ENCODE data around the gene ZNF609.
"Not testable (repeated sequence)": the region's sequence is repeated elsewhere in the genome, so short reads cannot be mapped to it uniquely, and the experiment has no call there.

GRCh38 chr15:64607416-64607815 lies 147.0 kb downstream of the ZNF609 start:
- TF ChIP-seq, protein P1, sequence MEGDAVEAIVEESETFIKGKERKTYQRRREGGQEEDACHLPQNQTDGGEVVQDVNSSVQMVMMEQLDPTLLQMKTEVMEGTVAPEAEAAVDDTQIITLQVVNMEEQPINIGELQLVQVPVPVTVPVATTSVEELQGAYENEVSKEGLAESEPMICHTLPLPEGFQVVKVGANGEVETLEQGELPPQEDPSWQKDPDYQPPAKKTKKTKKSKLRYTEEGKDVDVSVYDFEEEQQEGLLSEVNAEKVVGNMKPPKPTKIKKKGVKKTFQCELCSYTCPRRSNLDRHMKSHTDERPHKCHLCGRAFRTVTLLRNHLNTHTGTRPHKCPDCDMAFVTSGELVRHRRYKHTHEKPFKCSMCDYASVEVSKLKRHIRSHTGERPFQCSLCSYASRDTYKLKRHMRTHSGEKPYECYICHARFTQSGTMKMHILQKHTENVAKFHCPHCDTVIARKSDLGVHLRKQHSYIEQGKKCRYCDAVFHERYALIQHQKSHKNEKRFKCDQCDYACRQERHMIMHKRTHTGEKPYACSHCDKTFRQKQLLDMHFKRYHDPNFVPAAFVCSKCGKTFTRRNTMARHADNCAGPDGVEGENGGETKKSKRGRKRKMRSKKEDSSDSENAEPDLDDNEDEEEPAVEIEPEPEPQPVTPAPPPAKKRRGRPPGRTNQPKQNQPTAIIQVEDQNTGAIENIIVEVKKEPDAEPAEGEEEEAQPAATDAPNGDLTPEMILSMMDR (IDR thresholded peaks at IDR 0.05 in 4 of 5, conservative IDR thresholded peaks at IDR 0.05 in 1 of 5), result not testable (repeated sequence)
- TF ChIP-seq POLR2A (IDR thresholded peaks at IDR 0.05), result not testable (repeated sequence)

Measured in gastrocnemius medialis (tissue), 4 donors.